RKO (cell line): ENCODE measurements around the gene RAB39B.

Source experiments
- DNase-seq: peaks from one replicate; pipeline ENCODE4 v3.0.0-alpha.2; 2016; ENCODE audit warnings: low spot score

Gene RAB39B

DNA sequence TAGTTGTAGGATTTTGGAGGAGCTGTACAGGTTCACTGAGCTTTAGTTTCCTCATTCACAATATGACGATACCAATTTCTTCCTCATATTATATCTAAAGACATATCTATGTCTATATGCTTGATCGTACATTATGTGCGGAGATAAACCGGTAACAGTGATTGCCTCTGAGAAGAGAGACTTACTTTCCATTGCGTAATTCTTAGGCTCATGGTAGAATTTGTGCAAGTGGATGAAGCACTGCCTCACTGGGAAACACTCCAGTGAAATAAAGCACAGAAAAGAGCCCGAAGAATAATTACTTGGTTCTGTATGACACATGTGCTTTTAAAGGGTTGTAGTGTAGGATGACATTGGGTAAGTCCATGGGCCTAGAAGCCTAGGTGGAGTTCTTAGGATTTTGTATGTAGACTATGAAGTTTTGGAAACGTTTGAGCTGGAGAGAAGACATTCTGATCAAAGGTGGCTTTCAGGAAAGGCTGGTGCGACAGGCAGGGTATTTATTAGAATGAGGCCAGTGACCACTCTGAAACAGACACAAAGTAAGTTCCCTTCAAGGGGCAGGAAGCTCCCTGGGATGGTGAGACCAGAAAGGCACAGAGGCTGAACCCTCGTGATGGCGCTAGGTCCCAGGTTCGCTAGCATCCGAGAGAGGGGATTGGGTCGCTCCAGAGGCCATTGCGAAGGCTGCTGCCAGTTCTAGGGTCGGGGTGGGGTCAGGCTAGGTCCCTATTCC lies 48.7 kb downstream of the RAB39B start:
- DNase-seq = peak; percentile 19

GRCh38 chrX:155213731-155214130 lies 50.6 kb downstream of the RAB39B start:
- no peak for DNase-seq

- no peak for DNase-seq
Measured at GRCh38 chrX:155211208-155211607, 53.1 kb downstream of the RAB39B start.
